Tibial nerve (tissue), 4 donors: Measurements from ENCODE around the gene GNB5. TPM values are rescaled to one million over a fixed set of nuclear protein-coding genes. Genes with fewer than 3 reads are reported as not detected.

Experiments used
- DNase-seq, 2 donors: peaks; one replicate each; pipeline ENCODE4 v3.0.0-alpha.2; 2019; ENCODE audit warnings: low spot score in 2 of 2
- H3K27ac ChIP-seq, 4 donors: fragments of 200-600 bp; sonication (generic) in 3 of 4; one replicate each; pipeline ENCODE4 v1.5.1; 2017 to 2019; ENCODE audit warnings: mild to moderate bottlenecking in 1 of 4
- H3K27me3 ChIP-seq, 2 donors: fragments of 200-600 bp; sonication (generic) in 1 of 2; one replicate each; pipeline versions ENCODE4 v1.5.1 to v1.6.0; 2017 to 2019
- H3K36me3 ChIP-seq, 3 donors: fragments of 200-600 bp; sonication (generic); one replicate each; pipeline ENCODE4 v1.5.1; 2018 to 2019
- H3K4me1 ChIP-seq, 4 donors: fragments of 200-600 bp; sonication (generic) in 3 of 4; one replicate each; pipeline ENCODE4 v1.5.1; 2017 to 2019
- H3K4me3 ChIP-seq, 4 donors: fragments of 200-600 bp; sonication (generic) in 3 of 4; one replicate each; pipeline ENCODE4 v1.5.1; 2017 to 2019; ENCODE audit warnings: mild to moderate bottlenecking in 1 of 4, moderate library complexity in 1 of 4
- H3K9me3 ChIP-seq, 4 donors: fragments of 200-600 bp; sonication (generic) in 3 of 4; one replicate each; pipeline ENCODE4 v1.5.1; 2017 to 2019
- EP300 ChIP-seq, 2 donors: sonication (generic); formaldehyde crosslinking; IDR thresholded peaks; one replicate each; pipeline ENCODE4 v1.6.1; 2017; ENCODE audit warnings: antibody characterized with exemption in 2 of 2, mild to moderate bottlenecking in 1 of 2
- POLR2A ChIP-seq, 2 donors: fragments of 450-650 bp; IDR thresholded peaks; one replicate each; pipeline ENCODE4 v1.6.1; 2017; ENCODE audit warnings: antibody characterized with exemption in 2 of 2, mild to moderate bottlenecking in 2 of 2, moderate library complexity in 2 of 2
- WGBS, 2 donors: methylation state at CpG; one replicate each; pipeline ENCODE4 v1.1.5; 2018; 5-methylcytosine and 5-hydroxymethylcytosine counted together
- total RNA-seq, 4 donors: library from RNA; depleted of rRNA; stranded (reverse); fragments of >200 nt; gene quantifications; one replicate each; pipeline ENCODE4 v1.1.0, GENCODE V29; 2016
- TF ChIP-seq, protein P1 (sequence below), 5 experiments: fragments of 200-600 bp in 3 of 5; fragments of 450-650 bp in 2 of 5; sonication (generic) in 3 of 5; IDR thresholded peaks; one replicate each; pipeline ENCODE4 v1.5.1; 2016 to 2019; ENCODE audit warnings: antibody characterized with exemption in 5 of 5, mild to moderate bottlenecking in 3 of 5, moderate library complexity in 2 of 5

The GNB5 gene
- total RNA-seq, 4 donors from 2014 or later, result 5.5 to 24.1 (median 16.4) TPM

DNA sequence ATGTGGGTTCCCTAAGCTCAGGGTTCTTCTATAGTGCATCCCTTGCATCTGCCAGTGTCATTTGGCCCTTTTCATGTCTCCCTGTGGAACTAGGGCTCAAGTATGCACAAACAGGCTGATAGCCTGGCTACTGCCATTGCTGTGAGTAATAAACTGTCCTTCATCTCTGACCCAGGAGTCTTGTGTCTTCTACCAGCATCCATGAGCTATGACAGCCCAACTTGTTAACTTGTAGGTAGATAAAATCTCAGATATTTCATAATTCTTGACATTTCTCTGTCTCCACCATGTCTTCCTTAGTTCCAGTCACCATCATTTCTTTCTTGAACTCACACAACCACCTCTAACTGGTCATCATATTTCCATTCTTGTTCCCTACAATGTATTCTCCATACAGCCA lies 59.1 kb downstream of the GNB5 start:
- no peak for DNase-seq
- H3K9me3 ChIP-seq, result no peaks in the 10 kb centered on the region
- TF ChIP-seq, protein P1, sequence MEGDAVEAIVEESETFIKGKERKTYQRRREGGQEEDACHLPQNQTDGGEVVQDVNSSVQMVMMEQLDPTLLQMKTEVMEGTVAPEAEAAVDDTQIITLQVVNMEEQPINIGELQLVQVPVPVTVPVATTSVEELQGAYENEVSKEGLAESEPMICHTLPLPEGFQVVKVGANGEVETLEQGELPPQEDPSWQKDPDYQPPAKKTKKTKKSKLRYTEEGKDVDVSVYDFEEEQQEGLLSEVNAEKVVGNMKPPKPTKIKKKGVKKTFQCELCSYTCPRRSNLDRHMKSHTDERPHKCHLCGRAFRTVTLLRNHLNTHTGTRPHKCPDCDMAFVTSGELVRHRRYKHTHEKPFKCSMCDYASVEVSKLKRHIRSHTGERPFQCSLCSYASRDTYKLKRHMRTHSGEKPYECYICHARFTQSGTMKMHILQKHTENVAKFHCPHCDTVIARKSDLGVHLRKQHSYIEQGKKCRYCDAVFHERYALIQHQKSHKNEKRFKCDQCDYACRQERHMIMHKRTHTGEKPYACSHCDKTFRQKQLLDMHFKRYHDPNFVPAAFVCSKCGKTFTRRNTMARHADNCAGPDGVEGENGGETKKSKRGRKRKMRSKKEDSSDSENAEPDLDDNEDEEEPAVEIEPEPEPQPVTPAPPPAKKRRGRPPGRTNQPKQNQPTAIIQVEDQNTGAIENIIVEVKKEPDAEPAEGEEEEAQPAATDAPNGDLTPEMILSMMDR (IDR thresholded peaks at IDR 0.05), result no peak
- TF ChIP-seq POLR2A (IDR thresholded peaks at IDR 0.05) (no peak), EP300 (IDR thresholded peaks at IDR 0.05) (no peak)
- H3K36me3 ChIP-seq, result peaks cover 0 to 31% (median 0%) of the 10 kb centered on the region in 3 donors
- no peaks in the 10 kb centered on the region for H3K27me3 ChIP-seq
- H3K4me1 ChIP-seq, result peaks cover 0 to 10% (median 8%) of the 10 kb centered on the region in 4 donors
- H3K4me3 ChIP-seq, result no peak overlapping the region
- no peak overlapping the region for H3K27ac ChIP-seq

DNA sequence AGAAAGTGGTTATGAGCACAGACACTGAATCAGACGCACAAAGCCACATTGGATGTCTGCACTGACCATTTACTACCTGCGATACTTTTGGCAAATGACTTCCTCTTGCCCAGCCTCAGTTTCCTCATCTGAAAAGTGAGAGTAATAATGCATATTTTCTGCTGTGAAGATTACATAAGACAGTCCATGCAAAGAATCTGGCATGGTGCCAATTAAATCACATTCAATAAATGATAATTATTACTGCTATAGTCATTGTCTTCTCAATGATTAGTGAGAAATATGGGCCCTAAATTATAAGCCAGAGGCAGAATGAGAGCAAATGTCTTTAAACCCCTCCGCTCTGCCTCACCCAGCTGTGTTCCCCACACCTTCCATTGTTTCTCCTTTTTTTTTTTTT lies 62.6 kb downstream of the GNB5 start:
- DNase-seq, result no peak
- H3K36me3 ChIP-seq, result peaks cover 0 to 22% (median 0%) of the 10 kb centered on the region in 3 donors
- no peak overlapping the region for H3K4me3 ChIP-seq
- no peak overlapping the region for H3K27ac ChIP-seq
- WGBS, 2 donors, result 94 to 96% methylated on average over 3 of the region's 3 CpGs
- H3K27me3 ChIP-seq, result no peaks in the 10 kb centered on the region
- H3K4me1 ChIP-seq, result no peaks in the 10 kb centered on the region
- TF ChIP-seq, protein P1 (IDR thresholded peaks at IDR 0.05), result no peak
- TF ChIP-seq POLR2A (IDR thresholded peaks at IDR 0.05) (no peak), EP300 (IDR thresholded peaks at IDR 0.05) (no peak)
- no peaks in the 10 kb centered on the region for H3K9me3 ChIP-seq

DNA sequence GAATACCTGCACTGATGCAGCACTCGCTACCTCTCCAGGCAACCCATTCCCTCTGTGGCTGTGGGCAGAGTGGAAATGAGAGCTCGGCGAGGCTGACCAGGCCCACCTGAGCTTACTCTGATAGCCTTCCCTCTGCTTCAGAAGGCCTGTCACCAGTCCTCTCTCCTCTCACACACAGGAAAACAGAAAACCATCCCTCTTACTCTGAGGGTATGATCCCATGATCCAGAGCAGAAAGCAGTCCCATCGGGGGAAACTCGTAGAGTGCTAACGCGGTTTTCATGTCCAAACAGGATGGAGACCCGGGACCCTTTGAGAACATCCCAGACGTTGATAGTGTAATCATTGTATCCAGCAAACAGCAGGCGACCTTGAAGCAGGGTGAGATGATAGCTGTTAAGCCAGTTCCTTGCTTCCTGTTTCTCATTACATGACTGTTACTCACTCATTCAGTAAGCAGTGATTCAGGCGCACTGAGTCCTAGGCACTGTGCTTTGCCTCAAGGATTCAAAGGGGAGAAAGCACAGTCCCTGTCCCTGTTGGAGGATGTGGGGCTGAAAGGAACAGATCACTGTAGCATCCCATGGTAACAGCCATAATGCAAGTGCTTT lies 66.8 kb downstream of the GNB5 start:
- Histone ChIP-seq H3K4me3 (no peak overlapping the region), H3K27me3 (no peaks in the 10 kb centered on the region), H3K27ac (no peak overlapping the region), H3K36me3 (no peaks in the 10 kb centered on the region), H3K4me1 (no peaks in the 10 kb centered on the region), H3K9me3 (no peaks in the 10 kb centered on the region)
- 77 to 81% methylated on average over 11 of the region's 11 CpGs for WGBS, 2 donors
- no peak for TF ChIP-seq POLR2A (IDR thresholded peaks at IDR 0.05)
- no peak for DNase-seq

DNA sequence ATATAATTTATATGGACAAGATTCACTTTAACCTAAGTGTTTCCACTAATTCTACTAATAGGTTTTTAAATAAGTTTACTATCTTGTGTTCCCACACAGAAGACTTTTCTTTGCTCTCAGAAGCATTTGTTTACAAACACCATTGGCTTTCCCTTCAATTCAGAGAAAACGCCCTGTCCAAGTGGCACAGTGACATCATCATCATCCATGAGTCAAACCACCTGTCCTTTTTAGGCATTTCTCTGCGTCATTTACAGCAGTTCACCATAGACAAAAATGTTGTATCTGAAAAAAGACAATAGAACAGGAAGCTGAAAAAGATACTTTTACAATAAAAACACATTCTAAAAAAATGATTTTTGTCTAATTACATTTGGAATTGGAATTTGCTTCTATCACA lies 69.3 kb downstream of the GNB5 start:
- no peaks in the 10 kb centered on the region for H3K9me3 ChIP-seq
- no peak overlapping the region for H3K27ac ChIP-seq
- H3K4me1 ChIP-seq, result no peaks in the 10 kb centered on the region
- TF ChIP-seq, protein P1 (IDR thresholded peaks at IDR 0.05), result no peak
- TF ChIP-seq EP300 (IDR thresholded peaks at IDR 0.05), result no peak
- no peak for TF ChIP-seq POLR2A (IDR thresholded peaks at IDR 0.05)
- H3K27me3 ChIP-seq, result no peaks in the 10 kb centered on the region
- H3K36me3 ChIP-seq, result no peaks in the 10 kb centered on the region
- no peak overlapping the region for H3K4me3 ChIP-seq
- WGBS, 2 donors, result 90% methylated on average over 2 of the region's 2 CpGs
- DNase-seq, result no peak

DNA sequence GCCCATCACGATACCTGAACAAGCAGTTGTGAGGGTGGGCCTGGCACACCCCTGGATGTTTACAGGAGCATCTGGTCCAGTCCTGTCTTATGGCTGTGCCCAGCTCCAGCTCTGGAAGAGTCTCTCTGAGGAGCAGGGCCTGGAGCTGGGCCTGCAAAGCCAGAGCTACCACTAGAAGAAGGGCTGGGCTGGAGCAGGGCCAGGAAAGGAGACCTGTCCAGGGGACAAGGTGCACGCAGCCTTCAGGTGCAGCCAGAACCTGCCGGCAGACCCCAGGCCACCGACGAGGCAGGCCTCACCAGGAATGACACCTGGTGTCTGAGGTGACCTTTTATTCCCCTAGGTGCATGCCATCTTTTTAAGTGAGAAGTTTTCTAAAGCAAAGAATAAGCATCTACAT lies 70.2 kb downstream of the GNB5 start:
- Histone ChIP-seq H3K4me1 (peaks cover 0 to 4% (median 0%) of the 10 kb centered on the region in 4 donors), H3K27me3 (no peaks in the 10 kb centered on the region), H3K27ac (no peak overlapping the region), H3K4me3 (no peak overlapping the region), H3K9me3 (no peaks in the 10 kb centered on the region), H3K36me3 (no peaks in the 10 kb centered on the region)
- no peak for DNase-seq
- WGBS, 2 donors, result 93 to 94% methylated on average over 5 of the region's 5 CpGs
- TF ChIP-seq, protein P1 (IDR thresholded peaks at IDR 0.05), result no peak
- no peak for TF ChIP-seq EP300 (IDR thresholded peaks at IDR 0.05)
- TF ChIP-seq POLR2A (IDR thresholded peaks at IDR 0.05), result no peak

DNA sequence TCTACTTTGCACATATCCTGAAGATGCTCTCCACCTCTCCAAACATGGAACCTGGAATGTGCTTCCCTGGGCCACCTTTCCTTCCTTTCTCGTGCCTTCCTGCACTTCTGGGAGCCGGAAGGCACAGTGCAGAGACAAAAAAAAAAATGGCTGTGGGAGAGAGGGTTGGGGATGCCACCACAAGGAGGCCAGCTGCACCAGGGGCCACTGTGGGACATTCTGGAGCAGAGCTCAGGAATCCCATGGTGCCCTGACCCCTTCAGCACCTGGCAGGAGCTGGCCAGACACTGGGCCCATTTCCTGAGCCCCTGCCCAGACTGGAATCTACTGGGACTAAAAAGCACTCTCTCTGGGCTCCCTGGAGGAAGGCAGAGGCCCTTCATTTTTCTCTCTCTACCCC lies 70.7 kb downstream of the GNB5 start:
- H3K27me3 ChIP-seq, result no peaks in the 10 kb centered on the region
- H3K9me3 ChIP-seq, result no peaks in the 10 kb centered on the region
- WGBS, 2 donors, result 65 to 90% methylated on average over 2 of the region's 2 CpGs
- H3K36me3 ChIP-seq, result no peaks in the 10 kb centered on the region
- TF ChIP-seq POLR2A (IDR thresholded peaks at IDR 0.05) (no peak), EP300 (IDR thresholded peaks at IDR 0.05) (no peak)
- TF ChIP-seq, protein P1 (IDR thresholded peaks at IDR 0.05), result no peak
- no peak overlapping the region for H3K4me3 ChIP-seq
- DNase-seq, result no peak
- no peak overlapping the region for H3K27ac ChIP-seq
- H3K4me1 ChIP-seq, result peaks cover 0 to 4% (median 0%) of the 10 kb centered on the region in 4 donors
